HG03457 (cell line): ENCODE results near the gene RFC5.
"Not testable (repeated sequence)": the region's sequence is repeated elsewhere in the genome, so short reads cannot be mapped to it uniquely, and the experiment has no call there.

Experiments
- ATAC-seq: cut with Tn5 transposase; IDR thresholded peaks from one replicate; pipeline ENCODE4 v1.9.1; 2021; ENCODE audit warnings: moderate number of reproducible peaks; ENCODE audit not compliant: unreplicated experiment

RFC5 gene

GRCh38 chr12:118070650-118071049 lies 54.1 kb downstream of the RFC5 start:
- no peak for ATAC-seq

GRCh38 chr12:118073768-118074167 lies 57.3 kb downstream of the RFC5 start:
- ATAC-seq: no peak

- not testable (repeated sequence) for ATAC-seq
Measured at GRCh38 chr12:118081521-118081920, 65.0 kb downstream of the RFC5 start.
